CD14-positive monocyte (primary cell): ENCODE results near the gene TUT7. TPM values are rescaled to one million over a fixed set of nuclear protein-coding genes. Genes with fewer than 3 reads are reported as not detected.
"Not testable (repeated sequence)": the region's sequence is repeated elsewhere in the genome, so short reads cannot be mapped to it uniquely, and the experiment has no call there.

Experiments used
- DNase-seq, 3 donors: peaks; one replicate each; pipeline ENCODE4 v3.0.0-alpha.2; 2011 to 2022
- H2AFZ ChIP-seq: 2 replicates; pipeline ENCODE4 v1.6.0; 2012; ENCODE audit warnings: mild to moderate bottlenecking, low read depth, low read length, inconsistent platforms; ENCODE audit not compliant: insufficient read depth, poor library complexity, severe bottlenecking
- H3K27ac ChIP-seq, 2 donors: 1 replicate in 1 of 2; 2 replicates in 1 of 2; pipeline ENCODE4 v1.5.1; 2012 to 2013; ENCODE audit warnings: low read length in 2 of 2, control low read depth in 1 of 2, inconsistent platforms in 1 of 2, low read depth in 1 of 2, mild to moderate bottlenecking in 1 of 2
- H3K27me3 ChIP-seq, 2 donors: one replicate each; pipeline versions ENCODE4 v1.6.0 to v1.6.1; 2011 to 2013; ENCODE audit warnings: low read length in 2 of 2; ENCODE audit not compliant: control insufficient read depth in 2 of 2, insufficient read depth in 2 of 2
- H3K36me3 ChIP-seq, 2 donors: replicated peaks in 1 of 2; 1 replicate in 1 of 2; 2 replicates in 1 of 2; pipeline versions ENCODE4 v1.5.1 to v1.6.1; 2012 to 2013; ENCODE audit warnings: low read length in 2 of 2, control low read depth in 1 of 2, inconsistent platforms in 1 of 2, mild to moderate bottlenecking in 1 of 2; ENCODE audit not compliant: insufficient read depth in 2 of 2, control insufficient read depth in 1 of 2
- H3K4me1 ChIP-seq, 2 donors: 1 replicate in 1 of 2; 2 replicates in 1 of 2; pipeline versions ENCODE4 v1.5.1 to v1.6.1; 2012 to 2013; ENCODE audit warnings: low read length in 2 of 2, control low read depth in 1 of 2, inconsistent platforms in 1 of 2, mild to moderate bottlenecking in 1 of 2, moderate library complexity in 1 of 2; ENCODE audit not compliant: insufficient read depth in 2 of 2, control insufficient read depth in 1 of 2
- H3K4me2 ChIP-seq: replicated peaks from 2 replicates; pipeline ENCODE3; 2012; ENCODE audit warnings: low read length, moderate library complexity, mild to moderate bottlenecking; ENCODE audit not compliant: poor library complexity, severe bottlenecking; ENCODE audit errors: extremely low read depth
- H3K4me3 ChIP-seq, 3 experiments: fragments of 200-600 bp in 1 of 3; sonication (generic) in 1 of 3; replicated peaks in 1 of 3; 1 replicate in 2 of 3; 2 replicates in 1 of 3; pipeline ENCODE4 v1.5.1; 2011 to 2013; ENCODE audit warnings: low read length in 3 of 3, mild to moderate bottlenecking in 3 of 3, control low read depth in 2 of 3, low read depth in 2 of 3, inconsistent platforms in 1 of 3, moderate library complexity in 1 of 3
- H3K79me2 ChIP-seq: 2 replicates; pipeline ENCODE4 v1.6.0; 2012; ENCODE audit warnings: mild to moderate bottlenecking, control low read depth, inconsistent platforms, low read length, moderate library complexity; ENCODE audit not compliant: insufficient read depth
- H3K9ac ChIP-seq: 2 replicates; pipeline ENCODE4 v1.6.0; 2017; ENCODE audit warnings: low read length, mild to moderate bottlenecking; ENCODE audit not compliant: insufficient read depth, poor library complexity, severe bottlenecking
- H3K9me3 ChIP-seq, 2 donors: replicated peaks in 1 of 2; 1 replicate in 1 of 2; 2 replicates in 1 of 2; pipeline versions ENCODE4 v1.5.1 to v1.6.1; 2012 to 2013; ENCODE audit warnings: low read length in 2 of 2, control low read depth in 1 of 2; ENCODE audit not compliant: control insufficient read depth in 1 of 2, insufficient read depth in 1 of 2
- H4K20me1 ChIP-seq: 2 replicates; pipeline ENCODE4 v1.6.0; 2012; ENCODE audit warnings: mild to moderate bottlenecking, low read length, control low read depth, moderate library complexity; ENCODE audit not compliant: insufficient read depth
- H3K27ac Mint-ChIP-seq, 7 donors: one replicate each; pipeline ENCODE4 v1.8.0; 2020; ENCODE audit warnings: mild to moderate bottlenecking in 7 of 7, mixed read lengths in 7 of 7, moderate library complexity in 6 of 7, inconsistent platforms in 2 of 7
- H3K27me3 Mint-ChIP-seq, 3 donors: one replicate each; pipeline ENCODE4 v1.8.0; 2021 to 2022; ENCODE audit warnings: low read depth in 3 of 3, mild to moderate bottlenecking in 3 of 3, mixed read lengths in 3 of 3, moderate library complexity in 3 of 3, inconsistent platforms in 1 of 3
- H3K36me3 Mint-ChIP-seq, 2 donors: one replicate each; pipeline ENCODE4 v1.8.0; 2020; ENCODE audit warnings: mixed read lengths in 2 of 2, inconsistent platforms in 1 of 2, mild to moderate bottlenecking in 1 of 2
- H3K4me1 Mint-ChIP-seq: one replicate; pipeline ENCODE4 v1.8.0; 2020; ENCODE audit warnings: mild to moderate bottlenecking, mixed read lengths
- H3K4me3 Mint-ChIP-seq, 2 donors: one replicate each; pipeline ENCODE4 v1.8.0; 2020; ENCODE audit warnings: mild to moderate bottlenecking in 2 of 2, mixed read lengths in 2 of 2, moderate library complexity in 1 of 2
- H3K9me3 Mint-ChIP-seq, 7 donors: one replicate each; pipeline ENCODE4 v1.8.0; 2020 to 2022; ENCODE audit warnings: mixed read lengths in 7 of 7, mild to moderate bottlenecking in 6 of 7, moderate library complexity in 6 of 7, inconsistent platforms in 2 of 7
- CTCF ChIP-seq: fragments of 200-600 bp; IDR thresholded peaks from one replicate; pipeline ENCODE4 v1.8.0; 2022; ENCODE audit warnings: antibody characterized with exemption, mild to moderate bottlenecking
- WGBS: methylation state at CpG from one replicate; pipeline ENCODE4 v1.1.5; 2013; ENCODE audit warnings: missing lambda C conversion rate; ENCODE audit not compliant: insufficient coverage; 5-methylcytosine and 5-hydroxymethylcytosine counted together
- intact Hi-C, 2 donors: fragments of 100-400 bp; cut with micrococcal nuclease; formaldehyde crosslinking; loops; one replicate each; pipeline versions ENCODE4 v1.15.0 to v1.15.1; 2023
- polyA plus RNA-seq, 3 donors: library from polyadenylated mRNA; depleted of rRNA in 1 of 3; unstranded in 2 of 3; stranded (reverse) in 1 of 3; fragments of 300-500 nt in 2 of 3; fragments of >200 nt in 1 of 3; fragmentation: Illumina TruSeq in 2 of 3; gene quantifications; 1 replicate in 2 of 3; 2 replicates in 1 of 3; pipeline ENCODE4 v1.2.3, GENCODE V29; 2012 to 2021

The TUT7 gene
- polyA plus RNA-seq, 3 donors, result 14.2 to 51.6 (median 27.9) TPM

GRCh38 chr9:86402591-86402990, 48.4 kb upstream of the TUT7 start:
- H3K9ac ChIP-seq, result no peak overlapping the region
- no peak overlapping the region for H3K4me2 ChIP-seq
- WGBS, result 0% methylated on average over 2 of the region's 3 CpGs
- no peaks in the 10 kb centered on the region for H3K79me2 ChIP-seq
- peaks cover 13% of the 10 kb centered on the region for H3K4me1 Mint-ChIP-seq
- H4K20me1 ChIP-seq, result no peaks in the 10 kb centered on the region
- no peak for TF ChIP-seq CTCF
- H3K4me1 ChIP-seq, result peaks cover 8 to 10% of the 10 kb centered on the region in 2 donors
- intact Hi-C loops, result no loop called here
- H3K27me3 ChIP-seq, result no peaks in the 10 kb centered on the region
- H3K27ac ChIP-seq, result no peak overlapping the region
- H3K27me3 Mint-ChIP-seq, result peaks cover 3 to 17% (median 10%) of the 10 kb centered on the region in 3 donors
- no peaks in the 10 kb centered on the region for H3K9me3 ChIP-seq
- H3K27ac Mint-ChIP-seq, result no peak overlapping the region
- peak overlapping the region in 1 of 2 donors; percentile 8 for H3K4me3 Mint-ChIP-seq
- H2AFZ ChIP-seq, result peak overlapping the region; percentile 7
- H3K36me3 ChIP-seq, result no peaks in the 10 kb centered on the region
- H3K4me3 ChIP-seq, result no peak overlapping the region
- DNase-seq, result no peak
- no peaks in the 10 kb centered on the region for H3K9me3 Mint-ChIP-seq
- H3K36me3 Mint-ChIP-seq, result no peaks in the 10 kb centered on the region

GRCh38 chr9:86396412-86396811, 42.2 kb upstream of the TUT7 start:
- Histone ChIP-seq H3K36me3 (no peaks in the 10 kb centered on the region), H3K27ac (no peak overlapping the region), H3K79me2 (no peaks in the 10 kb centered on the region), H3K4me2 (no peak overlapping the region), H3K4me3 (no peak overlapping the region), H3K9ac (no peak overlapping the region), H2AFZ (no peak overlapping the region), H4K20me1 (no peaks in the 10 kb centered on the region), H3K9me3 (no peaks in the 10 kb centered on the region), H3K27me3 (no peaks in the 10 kb centered on the region), H3K4me1 (no peaks in the 10 kb centered on the region)
- intact Hi-C loops, result no loop called here
- Mint-ChIP-seq H3K27me3 (peaks cover 0 to 9% (median 7%) of the 10 kb centered on the region in 3 donors), H3K4me3 (no peak overlapping the region), H3K4me1 (no peaks in the 10 kb centered on the region), H3K36me3 (no peaks in the 10 kb centered on the region), H3K27ac (no peak overlapping the region), H3K9me3 (peaks cover 0 to 12% (median 5%) of the 10 kb centered on the region in 7 donors)
- no CpG with 5 or more reads among the region's 2 CpGs for WGBS
- DNase-seq, result no peak
- TF ChIP-seq CTCF, result no peak

GRCh38 chr9:86390184-86390583, 36.0 kb upstream of the TUT7 start:
- WGBS, result 100% methylated on average over 4 of the region's 4 CpGs
- H3K36me3 Mint-ChIP-seq, H3K9ac ChIP-seq, H3K36me3 ChIP-seq, H3K4me1 ChIP-seq, H2AFZ ChIP-seq, H3K27ac ChIP-seq, H3K27ac Mint-ChIP-seq, H3K4me2 ChIP-seq, H3K79me2 ChIP-seq, H3K4me3 Mint-ChIP-seq, H3K4me1 Mint-ChIP-seq, H3K9me3 ChIP-seq, DNase-seq, intact Hi-C loops, H3K27me3 Mint-ChIP-seq, H3K4me3 ChIP-seq, H4K20me1 ChIP-seq, H3K27me3 ChIP-seq: not testable (repeated sequence)
- peaks cover 1 to 17% (median 10%) of the 10 kb centered on the region in 7 donors for H3K9me3 Mint-ChIP-seq
